Mesodermal cell (in vitro differentiated cells): Measurements from ENCODE around the gene SSNA1.

Experiments
- H3K27ac ChIP-seq: 2 replicates; pipeline ENCODE4 v1.7.0; 2013; ENCODE audit warnings: mild to moderate bottlenecking, low read depth, low read length, moderate library complexity; ENCODE audit not compliant: severe bottlenecking
- H3K36me3 ChIP-seq: 2 replicates; pipeline ENCODE4 v1.7.1; 2013; ENCODE audit warnings: mild to moderate bottlenecking, low read length, moderate library complexity; ENCODE audit not compliant: control insufficient read depth, insufficient read depth
- H3K4me1 ChIP-seq: one replicate; pipeline ENCODE4 v1.7.1; 2013; ENCODE audit warnings: mild to moderate bottlenecking, low read length; ENCODE audit not compliant: insufficient read depth, control insufficient read depth, poor library complexity, severe bottlenecking
- H3K4me3 ChIP-seq: 2 replicates; pipeline ENCODE4 v1.7.0; 2013; ENCODE audit warnings: low read length, control low read depth, mild to moderate bottlenecking; ENCODE audit not compliant: insufficient read depth, poor library complexity, severe bottlenecking; ENCODE audit errors: extremely low read depth
- H3K9me3 ChIP-seq: 2 replicates; pipeline ENCODE4 v1.7.1; 2013; ENCODE audit warnings: mild to moderate bottlenecking, low read length, moderate library complexity; ENCODE audit not compliant: control insufficient read depth
- WGBS, 2 experiments: methylation state at CpG; one replicate each; pipeline ENCODE4 v1.1.5; 2013; ENCODE audit warnings: missing lambda C conversion rate in 2 of 2; ENCODE audit not compliant: insufficient coverage in 2 of 2; 5-methylcytosine and 5-hydroxymethylcytosine counted together

SSNA1 gene

GRCh38 chr9:137219757-137220316 lies 31.4 kb downstream of the SSNA1 start:
- WGBS, 2 experiments, result 96 to 98% methylated on average over 8 to 10 of the region's 10 CpGs
- Histone ChIP-seq H3K9me3 (no peaks in the 10 kb centered on the region), H3K36me3 (peaks cover 17% of the 10 kb centered on the region), H3K4me1 (peaks cover 21% of the 10 kb centered on the region), H3K4me3 (no peak overlapping the region), H3K27ac (no peak overlapping the region)

GRCh38 chr9:137220317-137221094 lies 32.0 kb downstream of the SSNA1 start:
- Histone ChIP-seq H3K4me3 (no peak overlapping the region), H3K27ac (no peak overlapping the region), H3K4me1 (peaks cover 21% of the 10 kb centered on the region), H3K36me3 (peaks cover 11% of the 10 kb centered on the region), H3K9me3 (no peaks in the 10 kb centered on the region)
- WGBS, 2 experiments, result 96% methylated on average over 48 to 50 of the region's 52 CpGs

GRCh38 chr9:137221095-137221505 lies 32.6 kb downstream of the SSNA1 start:
- Histone ChIP-seq H3K9me3 (no peaks in the 10 kb centered on the region), H3K4me1 (peaks cover 21% of the 10 kb centered on the region), H3K36me3 (peaks cover 7% of the 10 kb centered on the region), H3K27ac (no peak overlapping the region), H3K4me3 (no peak overlapping the region)
- WGBS, 2 experiments, result 95% methylated on average over 4 of the region's 14 CpGs; no CpG with 5 or more reads in 1 of the 2 experiments

- WGBS, 2 experiments, result 8 to 20% methylated on average over 20 to 54 of the region's 61 CpGs
- H3K4me1 ChIP-seq, result peaks cover 21% of the 10 kb centered on the region
- peak overlapping the region; percentile 36 for H3K4me3 ChIP-seq
- H3K36me3 ChIP-seq, result peaks cover 2% of the 10 kb centered on the region
- H3K27ac ChIP-seq, result no peak overlapping the region
- no peaks in the 10 kb centered on the region for H3K9me3 ChIP-seq
These were observed 33.1 kb downstream of the SSNA1 start for GRCh38 chr9:137221506-137222111.

GRCh38 chr9:137222190-137223077 lies 34.0 kb downstream of the SSNA1 start, which contains the start of gene RNF208:
TSS of gene RNF208 (minus strand) at chr9:137222240. CDS start at chr9:137221212, 1,028 bp downstream.
- Histone ChIP-seq H3K27ac (no peak within 1 kb of the TSS), H3K36me3 (no peaks in the 10 kb centered on the region), H3K4me3 (peak within 1 kb of the TSS; percentile 82), H3K9me3 (no peaks in the 10 kb centered on the region), H3K4me1 (peaks cover 21% of the 10 kb centered on the region)
- 12 to 17% methylated on average over 44 to 70 of the region's 88 CpGs for WGBS, 2 experiments

GRCh38 chr9:137223078-137223970 lies 34.8 kb downstream of the SSNA1 start:
- 4% methylated on average over 45 to 52 of the region's 63 CpGs for WGBS, 2 experiments
- Histone ChIP-seq H3K9me3 (no peaks in the 10 kb centered on the region), H3K4me1 (peaks cover 12% of the 10 kb centered on the region), H3K27ac (peak overlapping the region; percentile 66), H3K4me3 (peak overlapping the region; percentile 82), H3K36me3 (no peaks in the 10 kb centered on the region)

- Histone ChIP-seq H3K36me3 (no peaks in the 10 kb centered on the region), H3K4me3 (peak within 1 kb of the TSS; percentile 82), H3K9me3 (no peaks in the 10 kb centered on the region), H3K27ac (no peak within 1 kb of the TSS), H3K4me1 (peaks cover 7% of the 10 kb centered on the region)
- WGBS, 2 experiments, result 77 to 82% methylated on average over 16 to 17 of the region's 23 CpGs
These were observed 36.6 kb downstream of the SSNA1 start, which contains the start of gene CYSRT1 for GRCh38 chr9:137224830-137225694. TSS of gene CYSRT1 (plus strand) at chr9:137225174. CDS start at chr9:137225622, 448 bp downstream.

- H3K9me3 ChIP-seq, result no peaks in the 10 kb centered on the region
- H3K27ac ChIP-seq, result no peak overlapping the region
- no peaks in the 10 kb centered on the region for H3K36me3 ChIP-seq
- 90 to 93% methylated on average over 13 to 21 of the region's 21 CpGs for WGBS, 2 experiments
- no peak overlapping the region for H3K4me3 ChIP-seq
- H3K4me1 ChIP-seq, result peaks cover 7% of the 10 kb centered on the region
These were observed 37.3 kb downstream of the SSNA1 start for GRCh38 chr9:137225699-137226331.
